SK-N-SH treated with all-trans-retinoic acid at 6 μM for 48 hours (cell line): ENCODE results near the gene NSD1.

Source experiments
- ATAC-seq: fragments of 200-7000 bp; cut with Tn5 transposase; 3 replicates; pipeline ENCODE4 v1.9.1; 2020; ENCODE audit warnings: mild to moderate bottlenecking, moderate library complexity
- ARNTL ChIP-seq: fragments of 450-650 bp; formaldehyde crosslinking; IDR thresholded peaks from 2 replicates; pipeline ENCODE4 v1.5.0; 2020; ENCODE audit warnings: low read depth, mild to moderate bottlenecking, moderate library complexity, borderline replicate concordance
- CSDC2 ChIP-seq: fragments of 250-450 bp; sonication (Bioruptor Pico); IDR thresholded peaks from 2 replicates; pipeline ENCODE4 v1.5.0; 2020; ENCODE audit warnings: mild to moderate bottlenecking, moderate library complexity
- CSRNP3 ChIP-seq: fragments of 250-450 bp; sonication (Bioruptor Pico); IDR thresholded peaks from 2 replicates; pipeline ENCODE4 v1.5.1; 2021; ENCODE audit warnings: mild to moderate bottlenecking, moderate library complexity
- ESRRG ChIP-seq: fragments of 250-450 bp; sonication (Bioruptor Pico); IDR thresholded peaks from 2 replicates; pipeline ENCODE4 v1.6.1; 2021; ENCODE audit warnings: mild to moderate bottlenecking
- GLIS3 ChIP-seq: fragments of 250-450 bp; sonication (Bioruptor Pico); IDR thresholded peaks from 2 replicates; pipeline ENCODE4 v1.5.0; 2020; ENCODE audit warnings: mild to moderate bottlenecking, moderate library complexity
- ISL1 ChIP-seq: fragments of 250-450 bp; sonication (Bioruptor Pico); IDR thresholded peaks from 2 replicates; pipeline ENCODE4 v2.1.2; 2022; ENCODE audit warnings: mild to moderate bottlenecking, moderate library complexity
- OSR1 ChIP-seq: fragments of 250-450 bp; sonication (Bioruptor Pico); IDR thresholded peaks from 2 replicates; pipeline ENCODE4 v1.8.0; 2022; ENCODE audit warnings: moderate library complexity, mild to moderate bottlenecking, inconsistent platforms
- POU6F1 ChIP-seq: fragments of 250-450 bp; sonication (Bioruptor Pico); IDR thresholded peaks from 2 replicates; pipeline ENCODE4 v1.8.0; 2021; ENCODE audit warnings: low read depth, mild to moderate bottlenecking, moderate library complexity, borderline replicate concordance
- PPARA ChIP-seq: fragments of 250-450 bp; sonication (Bioruptor Pico); IDR thresholded peaks from 2 replicates; pipeline ENCODE4 v1.5.0; 2020; ENCODE audit warnings: mild to moderate bottlenecking, borderline replicate concordance
- RARB ChIP-seq: fragments of 250-450 bp; sonication (Bioruptor Pico); IDR thresholded peaks from 2 replicates; pipeline ENCODE4 v1.8.0; 2021; ENCODE audit warnings: mild to moderate bottlenecking, moderate library complexity
- SNAI2 ChIP-seq: fragments of 250-450 bp; sonication (Bioruptor Pico); IDR thresholded peaks from 2 replicates; pipeline ENCODE4 v1.5.0; 2020; ENCODE audit warnings: mild to moderate bottlenecking, moderate library complexity
- TCF4 ChIP-seq: fragments of 250-450 bp; sonication (Bioruptor Pico); IDR thresholded peaks from 2 replicates; pipeline ENCODE4 v1.8.0; 2021; ENCODE audit warnings: mild to moderate bottlenecking, moderate library complexity, borderline replicate concordance
- TOX ChIP-seq: fragments of 250-450 bp; sonication (Bioruptor Pico); IDR thresholded peaks from 2 replicates; pipeline ENCODE4 v1.8.0; 2021; ENCODE audit warnings: mild to moderate bottlenecking, moderate library complexity, borderline replicate concordance
- ZC3H10 ChIP-seq: fragments of 250-450 bp; sonication (Bioruptor Pico); IDR thresholded peaks from 2 replicates; pipeline ENCODE4 v1.5.1; 2021; ENCODE audit warnings: mild to moderate bottlenecking, moderate library complexity
- ZFP3 ChIP-seq: fragments of 250-450 bp; sonication (Bioruptor Pico); IDR thresholded peaks from 2 replicates; pipeline ENCODE4 v1.5.0; 2020; ENCODE audit warnings: mild to moderate bottlenecking, moderate library complexity
- ZFP30 ChIP-seq: fragments of 450-650 bp; formaldehyde crosslinking; IDR thresholded peaks from 2 replicates; pipeline ENCODE4 v1.5.0; 2022; ENCODE audit warnings: mild to moderate bottlenecking, moderate library complexity
- ZNF565 ChIP-seq: fragments of 450-650 bp; formaldehyde crosslinking; conservative IDR thresholded peaks from 2 replicates; pipeline ENCODE4 v1.5.0; 2020; ENCODE audit warnings: low read depth, mild to moderate bottlenecking, moderate library complexity
- ZNF70 ChIP-seq: fragments of 450-650 bp; formaldehyde crosslinking; IDR thresholded peaks from 2 replicates; pipeline ENCODE4 v1.5.0; 2020; ENCODE audit warnings: mild to moderate bottlenecking, moderate library complexity
- ZNF8 ChIP-seq: fragments of 450-650 bp; formaldehyde crosslinking; IDR thresholded peaks from 2 replicates; pipeline ENCODE4 v1.5.0; 2020; ENCODE audit warnings: mild to moderate bottlenecking, moderate library complexity
- TF ChIP-seq, protein P1 (sequence below): fragments of 250-450 bp; sonication (Bioruptor Pico); IDR thresholded peaks from 2 replicates; pipeline ENCODE4 v1.8.0; 2020; ENCODE audit warnings: mild to moderate bottlenecking, moderate library complexity, borderline replicate concordance
- TF ChIP-seq, protein P2 (sequence below): fragments of 250-450 bp; sonication (Bioruptor Pico); IDR thresholded peaks from 2 replicates; pipeline ENCODE4 v1.5.0; 2020; ENCODE audit warnings: mild to moderate bottlenecking, moderate library complexity
- TF ChIP-seq, protein P3 (sequence below): fragments of 250-450 bp; sonication (Bioruptor Pico); IDR thresholded peaks from 2 replicates; pipeline ENCODE4 v1.5.1; 2020; ENCODE audit warnings: low read depth, mild to moderate bottlenecking, moderate library complexity

NSD1 gene

DNA sequence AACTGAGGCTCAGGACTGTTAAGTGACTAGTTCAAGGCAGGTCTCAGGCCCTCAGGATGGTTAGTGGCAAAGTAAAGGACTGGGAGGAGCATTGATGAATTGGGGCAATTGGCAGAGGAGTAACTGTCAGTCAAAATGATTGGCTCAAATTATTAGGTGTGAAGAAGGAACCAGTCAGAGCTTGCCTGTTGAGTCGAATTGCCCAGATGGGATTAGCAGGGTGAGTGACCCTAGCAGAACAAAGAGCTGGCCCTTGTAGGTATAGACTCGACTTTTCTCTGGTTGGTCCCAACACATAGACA is 2.6 kb upstream of the NSD1 start:
- TF ChIP-seq PPARA (CRISPR knock-in tag) (no peak), RARB (CRISPR knock-in tag) (no peak), ESRRG (no peak), OSR1 (CRISPR knock-in tag) (no peak), CSDC2 (no peak), ZNF70 (CRISPR knock-in tag) (no peak), ZNF8 (no peak), TCF4 (CRISPR knock-in tag) (no peak), TOX (CRISPR knock-in tag) (no peak), CSRNP3 (CRISPR knock-in tag) (no peak), ZFP30 (CRISPR knock-in tag) (no peak)
- TF ChIP-seq, protein P1, sequence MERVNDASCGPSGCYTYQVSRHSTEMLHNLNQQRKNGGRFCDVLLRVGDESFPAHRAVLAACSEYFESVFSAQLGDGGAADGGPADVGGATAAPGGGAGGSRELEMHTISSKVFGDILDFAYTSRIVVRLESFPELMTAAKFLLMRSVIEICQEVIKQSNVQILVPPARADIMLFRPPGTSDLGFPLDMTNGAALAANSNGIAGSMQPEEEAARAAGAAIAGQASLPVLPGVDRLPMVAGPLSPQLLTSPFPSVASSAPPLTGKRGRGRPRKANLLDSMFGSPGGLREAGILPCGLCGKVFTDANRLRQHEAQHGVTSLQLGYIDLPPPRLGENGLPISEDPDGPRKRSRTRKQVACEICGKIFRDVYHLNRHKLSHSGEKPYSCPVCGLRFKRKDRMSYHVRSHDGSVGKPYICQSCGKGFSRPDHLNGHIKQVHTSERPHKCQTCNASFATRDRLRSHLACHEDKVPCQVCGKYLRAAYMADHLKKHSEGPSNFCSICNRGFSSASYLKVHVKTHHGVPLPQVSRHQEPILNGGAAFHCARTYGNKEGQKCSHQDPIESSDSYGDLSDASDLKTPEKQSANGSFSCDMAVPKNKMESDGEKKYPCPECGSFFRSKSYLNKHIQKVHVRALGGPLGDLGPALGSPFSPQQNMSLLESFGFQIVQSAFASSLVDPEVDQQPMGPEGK (CRISPR knock-in tag) = no peak
- TF ChIP-seq, protein P2, sequence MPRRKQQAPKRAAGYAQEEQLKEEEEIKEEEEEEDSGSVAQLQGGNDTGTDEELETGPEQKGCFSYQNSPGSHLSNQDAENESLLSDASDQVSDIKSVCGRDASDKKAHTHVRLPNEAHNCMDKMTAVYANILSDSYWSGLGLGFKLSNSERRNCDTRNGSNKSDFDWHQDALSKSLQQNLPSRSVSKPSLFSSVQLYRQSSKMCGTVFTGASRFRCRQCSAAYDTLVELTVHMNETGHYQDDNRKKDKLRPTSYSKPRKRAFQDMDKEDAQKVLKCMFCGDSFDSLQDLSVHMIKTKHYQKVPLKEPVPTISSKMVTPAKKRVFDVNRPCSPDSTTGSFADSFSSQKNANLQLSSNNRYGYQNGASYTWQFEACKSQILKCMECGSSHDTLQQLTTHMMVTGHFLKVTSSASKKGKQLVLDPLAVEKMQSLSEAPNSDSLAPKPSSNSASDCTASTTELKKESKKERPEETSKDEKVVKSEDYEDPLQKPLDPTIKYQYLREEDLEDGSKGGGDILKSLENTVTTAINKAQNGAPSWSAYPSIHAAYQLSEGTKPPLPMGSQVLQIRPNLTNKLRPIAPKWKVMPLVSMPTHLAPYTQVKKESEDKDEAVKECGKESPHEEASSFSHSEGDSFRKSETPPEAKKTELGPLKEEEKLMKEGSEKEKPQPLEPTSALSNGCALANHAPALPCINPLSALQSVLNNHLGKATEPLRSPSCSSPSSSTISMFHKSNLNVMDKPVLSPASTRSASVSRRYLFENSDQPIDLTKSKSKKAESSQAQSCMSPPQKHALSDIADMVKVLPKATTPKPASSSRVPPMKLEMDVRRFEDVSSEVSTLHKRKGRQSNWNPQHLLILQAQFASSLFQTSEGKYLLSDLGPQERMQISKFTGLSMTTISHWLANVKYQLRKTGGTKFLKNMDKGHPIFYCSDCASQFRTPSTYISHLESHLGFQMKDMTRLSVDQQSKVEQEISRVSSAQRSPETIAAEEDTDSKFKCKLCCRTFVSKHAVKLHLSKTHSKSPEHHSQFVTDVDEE = no peak
- no peak for ATAC-seq

DNA sequence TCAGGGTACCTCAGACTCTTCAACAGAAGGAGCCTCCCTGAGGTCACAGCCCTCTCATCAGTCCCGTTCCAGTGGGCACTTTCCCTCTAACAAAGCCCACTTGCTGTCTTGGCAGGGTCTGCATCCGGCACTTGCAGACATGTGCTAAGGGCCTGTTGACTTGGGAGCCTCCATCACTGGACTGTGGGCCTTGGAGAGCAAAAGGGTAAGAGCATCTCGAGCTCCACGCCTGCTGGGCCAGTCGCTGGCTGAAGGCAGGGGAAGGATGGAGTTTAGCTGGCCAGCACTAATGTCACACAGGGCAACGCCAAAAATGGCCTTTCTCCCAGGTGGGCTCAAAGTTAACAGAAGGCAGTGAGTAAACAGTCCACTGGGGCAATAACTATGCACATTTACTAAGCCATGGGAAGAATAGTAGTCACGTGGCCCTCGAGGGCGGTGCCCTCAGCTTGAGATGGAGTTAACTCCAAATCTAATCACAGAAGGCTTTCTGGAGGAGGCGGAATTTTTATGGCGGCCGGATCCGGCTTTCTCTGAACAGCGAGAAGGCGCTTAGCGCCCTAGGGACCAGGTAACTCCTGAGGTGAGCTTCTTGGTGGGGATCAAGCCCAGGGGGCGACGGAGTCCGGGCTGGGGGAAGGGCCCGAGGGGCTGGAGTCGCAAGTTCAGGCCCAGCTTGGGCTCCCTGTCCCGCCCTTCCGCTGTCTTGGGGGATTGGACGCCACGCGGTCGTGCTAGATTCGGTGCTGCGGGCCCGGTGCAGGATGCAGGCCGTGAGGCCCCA is 2.0 kb upstream of the NSD1 start:
- TF ChIP-seq ESRRG (no peak), ZFP3 (CRISPR knock-in tag) (no peak), ZFP30 (CRISPR knock-in tag) (no peak), CSDC2 (no peak), ZC3H10 (CRISPR knock-in tag) (no peak), POU6F1 (no peak), RARB (CRISPR knock-in tag) (no peak), TOX (CRISPR knock-in tag) (no peak), OSR1 (CRISPR knock-in tag) (no peak), ZNF565 (no peak), ZNF8 (no peak), ARNTL (CRISPR knock-in tag) (no peak), GLIS3 (CRISPR knock-in tag) (no peak), ISL1 (CRISPR knock-in tag) (no peak), SNAI2 (CRISPR knock-in tag) (no peak)
- TF ChIP-seq, protein P2 = no peak
- TF ChIP-seq, protein P3, sequence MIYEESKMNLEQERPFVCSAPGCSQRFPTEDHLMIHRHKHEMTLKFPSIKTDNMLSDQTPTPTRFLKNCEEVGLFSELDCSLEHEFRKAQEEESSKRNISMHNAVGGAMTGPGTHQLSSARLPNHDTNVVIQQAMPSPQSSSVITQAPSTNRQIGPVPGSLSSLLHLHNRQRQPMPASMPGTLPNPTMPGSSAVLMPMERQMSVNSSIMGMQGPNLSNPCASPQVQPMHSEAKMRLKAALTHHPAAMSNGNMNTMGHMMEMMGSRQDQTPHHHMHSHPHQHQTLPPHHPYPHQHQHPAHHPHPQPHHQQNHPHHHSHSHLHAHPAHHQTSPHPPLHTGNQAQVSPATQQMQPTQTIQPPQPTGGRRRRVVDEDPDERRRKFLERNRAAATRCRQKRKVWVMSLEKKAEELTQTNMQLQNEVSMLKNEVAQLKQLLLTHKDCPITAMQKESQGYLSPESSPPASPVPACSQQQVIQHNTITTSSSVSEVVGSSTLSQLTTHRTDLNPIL (CRISPR knock-in tag) = no peak
- TF ChIP-seq, all 23 proteins: peak for 0

More for the DNA sequence above, 2.0 kb upstream of the NSD1 start:
- ATAC-seq = no peak
